MM.1S (cell line): ENCODE measurements around the gene S100A8.
"Not testable (repeated sequence)": the region's sequence is repeated elsewhere in the genome, so short reads cannot be mapped to it uniquely, and the experiment has no call there.

Experiments used
- DNase-seq: peaks from one replicate; pipeline ENCODE4 v3.0.0-alpha.2; 2015
- H2AFZ ChIP-seq: fragments of 300-600 bp; sonication (generic); 2 replicates; pipeline ENCODE4 v1.6.0; 2016; ENCODE audit warnings: antibody characterized with exemption, low read length
- H3F3A ChIP-seq: fragments of 300-600 bp; sonication (generic); 2 replicates; pipeline ENCODE4 v1.6.1; 2016; ENCODE audit warnings: mild to moderate bottlenecking, antibody characterized with exemption, low read length, moderate library complexity, mixed read lengths; ENCODE audit not compliant: insufficient read depth
- H3K27ac ChIP-seq: fragments of 300-600 bp; sonication (generic); 2 replicates; pipeline ENCODE4 v1.5.1; 2016; ENCODE audit warnings: mild to moderate bottlenecking, low read length
- H3K27me3 ChIP-seq: fragments of 300-600 bp; sonication (generic); replicated peaks from 2 replicates; pipeline ENCODE4 v1.6.0; 2016; ENCODE audit warnings: low read length; ENCODE audit not compliant: insufficient read depth
- H3K36me3 ChIP-seq: fragments of 300-600 bp; sonication (generic); replicated peaks from 2 replicates; pipeline ENCODE4 v1.6.1; 2016; ENCODE audit warnings: mild to moderate bottlenecking, low read length, mixed read lengths; ENCODE audit not compliant: insufficient read depth
- H3K4me1 ChIP-seq: fragments of 300-600 bp; sonication (generic); 2 replicates; pipeline ENCODE4 v1.6.1; 2016; ENCODE audit warnings: low read length, mixed read lengths
- H3K4me2 ChIP-seq: fragments of 300-600 bp; sonication (generic); 2 replicates; pipeline ENCODE4 v1.6.0; 2016; ENCODE audit warnings: low read depth, low read length
- H3K4me3 ChIP-seq: fragments of 300-600 bp; sonication (generic); 2 replicates; pipeline ENCODE4 v1.5.1; 2016; ENCODE audit warnings: low read length, mixed read lengths
- H3K79me2 ChIP-seq: fragments of 300-600 bp; sonication (generic); 2 replicates; pipeline ENCODE4 v1.6.1; 2016; ENCODE audit warnings: mixed run types, low read length, mixed read lengths
- H3K9ac ChIP-seq: fragments of 300-600 bp; sonication (generic); 2 replicates; pipeline ENCODE4 v1.6.1; 2016; ENCODE audit warnings: low read length, mixed read lengths
- H3K9me2 ChIP-seq: fragments of 300-600 bp; sonication (generic); replicated peaks from 2 replicates; pipeline ENCODE4 v1.6.1; 2016; ENCODE audit warnings: mild to moderate bottlenecking, low read length, mixed read lengths; ENCODE audit not compliant: insufficient read depth
- H3K9me3 ChIP-seq: fragments of 300-600 bp; sonication (generic); replicated peaks from 2 replicates; pipeline ENCODE4 v1.6.1; 2016; ENCODE audit warnings: mild to moderate bottlenecking, low read length, mixed read lengths; ENCODE audit not compliant: insufficient read depth
- H4K20me1 ChIP-seq: fragments of 300-600 bp; sonication (generic); 2 replicates; pipeline ENCODE4 v1.6.1; 2016; ENCODE audit warnings: mild to moderate bottlenecking, low read length, moderate library complexity, mixed read lengths; ENCODE audit not compliant: insufficient read depth
- EZH2 ChIP-seq: fragments of 300-600 bp; sonication (generic); optimal IDR thresholded peaks from 2 replicates; pipeline ENCODE3; 2017; ENCODE audit warnings: low read depth, mild to moderate bottlenecking, antibody characterized with exemption, low read length, mixed read lengths
- EZH2phosphoT487 ChIP-seq: fragments of 300-600 bp; sonication (generic); IDR thresholded peaks from 2 replicates; pipeline ENCODE4 v1.6.1; 2018; ENCODE audit warnings: antibody characterized with exemption, low read length
- TF ChIP-seq, protein P1 (sequence below): fragments of 300-600 bp; sonication (generic); IDR thresholded peaks from 2 replicates; pipeline ENCODE4 v1.5.1; 2016; ENCODE audit warnings: antibody characterized with exemption, low read length, mixed read lengths

S100A8 gene

DNA sequence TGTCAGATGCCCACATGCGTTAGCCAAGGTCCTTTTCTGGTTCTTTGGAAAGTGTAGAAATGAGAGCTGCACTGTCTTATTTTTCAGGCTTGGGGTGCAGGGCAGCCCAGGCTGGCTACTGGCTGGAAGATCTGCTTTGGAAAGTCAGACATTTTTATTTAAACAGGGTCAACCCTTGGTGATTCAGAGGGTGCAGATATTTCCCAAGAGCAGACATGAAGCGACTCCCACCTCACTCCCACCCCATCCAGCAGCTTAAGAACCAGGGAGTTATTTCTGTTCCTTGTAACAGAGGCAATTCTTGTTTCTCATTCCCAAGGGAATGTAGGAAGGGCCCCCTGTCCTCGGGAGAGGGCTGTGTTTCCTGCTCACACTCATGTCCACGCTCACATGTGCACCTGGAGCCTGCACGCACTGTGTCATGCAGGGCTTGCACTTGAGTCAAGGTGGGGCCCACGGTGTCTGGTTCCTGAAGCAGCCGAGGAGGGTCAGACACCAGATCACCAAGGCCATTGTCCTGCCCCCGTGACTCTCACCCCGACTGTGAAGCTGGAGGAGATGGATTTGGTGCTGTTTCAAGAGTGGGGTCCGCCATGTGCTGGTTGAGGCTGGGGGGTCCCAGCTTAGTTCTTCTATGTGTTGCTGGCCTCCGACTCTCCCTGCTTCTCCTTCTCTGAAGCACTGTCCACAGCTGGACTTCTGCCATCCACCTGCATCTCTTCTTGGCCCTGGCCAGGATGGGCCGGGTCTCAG lies 26.4 kb upstream of the S100A8 start:
- Histone ChIP-seq H4K20me1 (no peaks in the 10 kb centered on the region), H3K4me3 (no peak overlapping the region)

DNA sequence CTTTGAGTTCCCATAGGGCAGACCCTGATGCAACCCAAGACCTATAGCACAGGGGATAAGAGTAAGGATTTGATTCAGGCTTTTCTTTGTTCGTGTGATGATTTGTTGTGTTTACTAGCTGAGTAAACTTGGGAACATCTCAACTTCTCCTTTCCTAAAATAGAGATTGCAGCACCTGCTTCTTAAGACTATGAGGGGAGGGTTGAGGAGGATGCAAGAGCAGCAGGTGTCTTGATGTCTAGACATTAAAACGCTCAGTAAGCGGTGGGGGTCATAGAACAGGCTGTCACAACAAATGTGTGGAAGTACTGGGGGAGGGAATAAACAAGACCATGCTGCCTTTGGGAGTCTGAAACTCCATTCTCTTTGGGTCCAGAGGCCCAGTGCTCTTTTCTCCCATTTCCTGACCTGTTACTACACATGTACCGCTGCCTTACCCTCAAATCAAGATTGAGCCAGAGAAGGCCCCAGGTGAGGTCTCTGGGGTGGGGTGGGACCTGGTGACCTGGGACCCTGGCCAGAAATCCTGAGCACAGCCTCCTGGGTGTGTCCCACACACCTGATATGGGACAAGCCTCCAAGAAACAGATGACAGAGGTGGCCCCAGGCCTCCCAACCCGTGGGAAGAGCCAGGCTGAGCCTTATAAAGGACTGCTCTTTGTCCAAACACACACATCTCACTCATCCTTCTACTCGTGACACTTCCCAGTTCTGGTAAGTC lies 25.1 kb upstream of the S100A8 start, which contains the start of gene S100A7A:
S100A7A (plus strand) TSS at position 671 of the 721 bp plus-strand sequence. CDS start 1,563 bp downstream, outside the sequence.
- H3K4me2 ChIP-seq = no peak within 1 kb of the TSS
- no peak within 1 kb of the TSS for H3K9ac ChIP-seq
- H3K27me3 ChIP-seq = no peaks in the 10 kb centered on the region
- no peaks in the 10 kb centered on the region for H3K79me2 ChIP-seq
- H3F3A ChIP-seq = no peaks in the 10 kb centered on the region
- H2AFZ ChIP-seq = no peak within 1 kb of the TSS
- no peaks in the 10 kb centered on the region for H3K36me3 ChIP-seq
- H3K9me3 ChIP-seq = no peaks in the 10 kb centered on the region
- no peaks in the 10 kb centered on the region for H3K4me1 ChIP-seq
- no peaks in the 10 kb centered on the region for H3K9me2 ChIP-seq
- DNase-seq = no peak
- TF ChIP-seq EZH2 (no peak), EZH2phosphoT487 (no peak)
- TF ChIP-seq, protein P1, sequence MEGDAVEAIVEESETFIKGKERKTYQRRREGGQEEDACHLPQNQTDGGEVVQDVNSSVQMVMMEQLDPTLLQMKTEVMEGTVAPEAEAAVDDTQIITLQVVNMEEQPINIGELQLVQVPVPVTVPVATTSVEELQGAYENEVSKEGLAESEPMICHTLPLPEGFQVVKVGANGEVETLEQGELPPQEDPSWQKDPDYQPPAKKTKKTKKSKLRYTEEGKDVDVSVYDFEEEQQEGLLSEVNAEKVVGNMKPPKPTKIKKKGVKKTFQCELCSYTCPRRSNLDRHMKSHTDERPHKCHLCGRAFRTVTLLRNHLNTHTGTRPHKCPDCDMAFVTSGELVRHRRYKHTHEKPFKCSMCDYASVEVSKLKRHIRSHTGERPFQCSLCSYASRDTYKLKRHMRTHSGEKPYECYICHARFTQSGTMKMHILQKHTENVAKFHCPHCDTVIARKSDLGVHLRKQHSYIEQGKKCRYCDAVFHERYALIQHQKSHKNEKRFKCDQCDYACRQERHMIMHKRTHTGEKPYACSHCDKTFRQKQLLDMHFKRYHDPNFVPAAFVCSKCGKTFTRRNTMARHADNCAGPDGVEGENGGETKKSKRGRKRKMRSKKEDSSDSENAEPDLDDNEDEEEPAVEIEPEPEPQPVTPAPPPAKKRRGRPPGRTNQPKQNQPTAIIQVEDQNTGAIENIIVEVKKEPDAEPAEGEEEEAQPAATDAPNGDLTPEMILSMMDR = no peak
- no peaks in the 10 kb centered on the region for H4K20me1 ChIP-seq
- H3K27ac ChIP-seq = no peak within 1 kb of the TSS
- H3K4me3 ChIP-seq = no peak within 1 kb of the TSS

More for the DNA sequence above, 26.4 kb upstream of the S100A8 start:
- Histone ChIP-seq H2AFZ (no peak overlapping the region), H3K27me3 (no peaks in the 10 kb centered on the region), H3K4me1 (no peaks in the 10 kb centered on the region), H3K9me2 (no peaks in the 10 kb centered on the region), H3K4me2 (no peak overlapping the region), H3F3A (no peaks in the 10 kb centered on the region), H3K36me3 (no peaks in the 10 kb centered on the region), H3K27ac (no peak overlapping the region), H3K9me3 (no peaks in the 10 kb centered on the region), H3K79me2 (no peaks in the 10 kb centered on the region), H3K9ac (no peak overlapping the region)
- no peak for DNase-seq
- TF ChIP-seq EZH2phosphoT487 (no peak), EZH2 (no peak)
- TF ChIP-seq, protein P1 = no peak

DNA sequence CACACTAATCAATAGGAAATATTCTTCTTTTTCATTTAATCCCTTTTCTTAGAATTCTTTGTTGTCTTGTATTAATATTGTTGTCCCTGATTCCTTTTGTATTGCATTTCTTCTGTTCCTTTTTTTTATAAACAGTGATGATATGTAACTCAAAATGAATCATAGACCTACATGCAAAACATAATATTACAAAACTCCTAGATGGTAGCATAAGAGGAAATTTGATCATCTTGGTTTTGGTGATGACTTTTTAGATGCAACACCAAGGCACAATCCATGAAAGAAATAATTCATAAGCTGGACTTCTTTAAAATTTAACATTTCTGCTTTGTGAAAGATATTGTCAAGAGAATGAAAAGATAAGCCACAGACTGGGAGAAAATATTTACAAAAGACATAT lies 23.1 kb upstream of the S100A8 start:
- not testable (repeated sequence) for H3K4me1 ChIP-seq, H3K9me2 ChIP-seq, H3K4me3 ChIP-seq, H3K36me3 ChIP-seq, H3F3A ChIP-seq, H3K27ac ChIP-seq, H3K79me2 ChIP-seq, H3K4me2 ChIP-seq, DNase-seq, H3K27me3 ChIP-seq, H3K9me3 ChIP-seq, H3K9ac ChIP-seq, H4K20me1 ChIP-seq, H2AFZ ChIP-seq

DNA sequence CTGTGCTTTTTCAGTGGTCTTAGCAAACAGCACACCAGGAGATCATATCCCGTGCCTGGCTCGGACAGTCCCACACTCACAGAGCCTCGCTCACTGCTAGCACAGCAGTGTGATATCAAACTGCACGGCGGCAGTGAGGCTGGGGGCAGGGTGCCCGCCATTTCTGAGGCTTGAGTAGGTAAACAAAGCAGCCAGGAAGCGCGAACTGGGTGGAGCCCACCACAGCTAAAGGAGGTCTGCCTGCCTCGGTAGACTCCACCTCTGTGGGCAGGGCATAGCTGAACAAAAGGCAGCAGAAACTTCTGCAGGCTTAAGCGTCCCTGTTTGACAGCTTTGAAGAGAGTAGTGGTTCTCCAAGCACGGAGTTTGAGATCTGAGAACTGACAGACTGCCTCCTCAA lies 16.4 kb upstream of the S100A8 start:
- peak overlapping the region; percentile 24; the same call in 1 of the 2 replicates for H3K4me2 ChIP-seq
- not testable (repeated sequence) for H3K27me3 ChIP-seq, H3K9me3 ChIP-seq, H3K4me3 ChIP-seq, H3K9ac ChIP-seq, H3K27ac ChIP-seq, H3K36me3 ChIP-seq, H3F3A ChIP-seq, H3K9me2 ChIP-seq, H4K20me1 ChIP-seq, H3K79me2 ChIP-seq, H3K4me1 ChIP-seq
- DNase-seq = peak; percentile 21
- H2AFZ ChIP-seq = peak overlapping the region; percentile 51

DNA sequence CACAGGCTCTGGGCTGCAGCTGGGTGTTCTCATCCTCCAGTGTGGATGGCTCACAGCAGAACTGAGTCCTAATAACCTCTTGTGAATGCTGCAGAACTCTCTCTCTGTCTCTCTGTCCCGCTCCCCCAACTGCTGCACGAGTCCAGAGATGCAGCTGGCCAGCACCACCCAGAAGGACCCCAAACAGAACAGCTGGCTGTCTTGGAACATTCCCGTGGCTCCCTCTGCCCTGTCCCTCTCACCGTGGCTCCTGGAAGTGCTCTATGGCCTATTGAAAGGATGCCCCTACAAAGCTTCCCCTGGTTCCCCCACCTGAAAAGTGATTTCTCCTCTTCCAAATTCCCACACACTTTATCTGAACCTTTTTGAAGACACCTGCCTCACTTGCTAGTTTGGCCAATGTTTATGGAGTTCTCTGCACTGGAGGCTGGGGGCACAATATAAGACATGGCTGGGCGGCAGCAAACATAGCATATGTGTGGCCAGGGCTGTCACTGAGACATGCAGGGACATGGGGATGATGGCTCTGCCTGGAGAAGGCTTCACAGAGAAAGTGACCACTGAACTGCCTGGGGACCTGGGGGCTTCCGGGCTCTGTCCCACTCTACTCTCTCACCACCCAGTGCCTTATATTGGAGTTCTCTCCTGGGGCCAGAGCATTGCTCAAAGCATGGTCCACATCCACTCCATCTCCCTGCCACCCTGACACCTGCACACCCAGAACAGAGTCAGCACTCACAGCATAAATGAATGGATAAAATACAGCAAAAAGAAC lies 15.1 kb upstream of the S100A8 start:
- not testable (repeated sequence) for H2AFZ ChIP-seq, H3K79me2 ChIP-seq, H3K4me3 ChIP-seq, H3K27ac ChIP-seq, H4K20me1 ChIP-seq, H3K9me2 ChIP-seq, H3K9ac ChIP-seq, H3K4me1 ChIP-seq, H3K36me3 ChIP-seq, DNase-seq, H3F3A ChIP-seq, H3K27me3 ChIP-seq, H3K4me2 ChIP-seq, H3K9me3 ChIP-seq
